Measurements from ENCODE around the gene ASIC1. TPM values are rescaled to one million over a fixed set of nuclear protein-coding genes. Genes with fewer than 3 reads are reported as not detected.
A peak's percentile ranks its signal among the peaks of the same experiment; 100 is the strongest.
"Not testable (repeated sequence)": the region's sequence is repeated elsewhere in the genome, so short reads cannot be mapped to it uniquely, and the experiment has no call there.

Gene ASIC1
- total RNA-seq, 2 experiments from 2014 or later = 10.8 TPM

DNA sequence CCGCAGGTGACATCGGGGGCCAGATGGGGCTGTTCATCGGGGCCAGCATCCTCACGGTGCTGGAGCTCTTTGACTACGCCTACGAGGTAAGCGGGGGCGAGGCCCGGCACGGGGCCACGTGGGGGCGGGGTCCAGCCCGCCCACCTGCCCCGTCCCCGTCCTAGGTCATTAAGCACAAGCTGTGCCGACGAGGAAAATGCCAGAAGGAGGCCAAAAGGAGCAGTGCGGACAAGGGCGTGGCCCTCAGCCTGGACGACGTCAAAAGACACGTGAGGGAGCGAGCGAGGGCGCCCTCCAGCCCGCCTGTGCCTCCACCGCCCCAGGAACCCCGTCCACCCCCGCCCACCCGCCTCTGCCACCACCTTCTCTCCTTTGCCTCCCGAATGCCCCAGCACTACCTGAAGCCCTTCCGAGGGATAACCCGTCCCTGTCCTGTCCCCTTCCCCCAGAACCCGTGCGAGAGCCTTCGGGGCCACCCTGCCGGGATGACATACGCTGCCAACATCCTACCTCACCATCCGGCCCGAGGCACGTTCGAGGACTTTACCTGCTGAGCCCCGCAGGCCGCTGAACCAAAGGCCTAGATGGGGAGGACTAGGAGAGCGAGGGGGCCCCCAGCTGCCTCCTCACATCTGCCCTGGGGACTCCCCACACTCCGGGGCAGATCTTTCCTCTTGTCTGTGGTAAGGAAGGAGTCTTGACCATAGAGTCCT lies 23.9 kb downstream of the ASIC1 start:
- Mint-ChIP-seq H3K36me3 (peaks cover 6% of the 10 kb centered on the region), H3K4me3 (no peak overlapping the region), H3K4me1 (peaks cover 15% of the 10 kb centered on the region), H3K9me3 (no peaks in the 10 kb centered on the region), H3K27ac (no peak overlapping the region), H3K27me3 (no peaks in the 10 kb centered on the region)
- DNase-seq = no peak

DNA sequence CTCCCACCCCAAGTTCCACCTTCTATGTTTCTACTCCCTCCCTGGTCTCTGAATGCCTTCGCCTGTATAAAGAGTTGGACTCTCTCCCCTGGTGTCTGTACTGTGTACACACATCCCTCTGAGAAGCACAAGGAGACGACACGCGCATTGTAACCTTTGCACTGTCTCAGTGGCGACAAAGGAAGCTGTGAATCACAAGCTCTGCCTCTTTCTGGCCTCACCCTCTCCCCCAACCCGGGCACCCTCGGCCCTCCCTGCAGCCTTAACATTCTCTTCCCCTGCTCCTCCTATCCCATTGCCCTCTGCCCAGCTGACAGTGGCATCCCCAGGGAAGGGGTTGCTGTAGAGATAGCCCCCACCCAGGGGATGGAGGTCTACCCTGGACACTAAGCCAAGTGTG lies 25.2 kb downstream of the ASIC1 start:
- H3K4me1 Mint-ChIP-seq = peaks cover 25% of the 10 kb centered on the region

DNA sequence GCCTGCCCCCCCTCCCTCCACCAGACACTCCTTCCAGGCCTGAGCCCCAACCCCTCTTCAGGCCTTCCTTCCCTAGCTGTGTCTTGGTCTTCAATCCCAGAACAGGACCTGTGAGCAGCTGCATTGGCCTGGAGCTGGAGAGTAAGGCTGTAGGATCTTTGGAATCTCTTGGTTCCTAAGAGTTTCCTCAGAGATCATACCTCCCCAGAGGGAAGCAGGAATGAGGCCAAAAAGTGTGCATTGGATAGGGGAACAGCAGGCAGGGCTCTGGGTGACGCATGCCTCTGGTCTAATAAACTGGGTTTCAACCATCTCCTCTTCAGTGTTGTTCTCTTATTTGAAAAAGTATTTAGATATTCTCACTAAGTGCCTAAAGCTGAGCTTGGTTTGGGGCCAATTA lies 25.9 kb downstream of the ASIC1 start:
- H3K9me3 Mint-ChIP-seq = no peaks in the 10 kb centered on the region
- no peak for DNase-seq

More for the DNA sequence above, 25.2 kb downstream of the ASIC1 start:
- Mint-ChIP-seq H3K4me3 (no peak overlapping the region), H3K27me3 (no peaks in the 10 kb centered on the region), H3K27ac (no peak overlapping the region), H3K9me3 (no peaks in the 10 kb centered on the region), H3K36me3 (peaks cover 7% of the 10 kb centered on the region)
- no peak for DNase-seq

DNA sequence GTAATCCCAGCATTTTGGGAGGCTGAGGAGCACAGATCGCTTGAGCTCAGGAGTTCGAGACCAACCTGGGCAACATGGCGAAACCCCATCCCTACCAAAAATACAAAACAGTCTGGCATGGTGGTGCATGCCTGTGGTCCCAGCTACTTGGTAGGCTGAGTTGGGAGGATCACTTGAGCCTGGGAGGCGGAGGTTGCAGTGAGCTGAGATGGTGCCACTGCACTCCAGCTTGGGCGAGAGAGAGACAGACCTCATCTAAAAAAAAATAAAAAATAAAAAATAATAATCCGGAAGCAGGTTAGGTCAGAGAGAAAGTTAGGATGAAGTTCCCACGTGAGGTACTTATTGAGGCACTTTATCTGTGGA lies 27.0 kb downstream of the ASIC1 start:
- Mint-ChIP-seq H3K4me3 (peak overlapping the region; percentile 84), H3K4me1 (peaks cover 38% of the 10 kb centered on the region), H3K27ac (peak overlapping the region; percentile 91)
- not testable (repeated sequence) for DNase-seq, H3K36me3 Mint-ChIP-seq, H3K27me3 Mint-ChIP-seq, H3K9me3 Mint-ChIP-seq

More for the DNA sequence above, 25.9 kb downstream of the ASIC1 start:
- peaks cover 7% of the 10 kb centered on the region for H3K36me3 Mint-ChIP-seq
- no peaks in the 10 kb centered on the region for H3K27me3 Mint-ChIP-seq
- H3K27ac Mint-ChIP-seq = peak overlapping the region; percentile 88
- peaks cover 31% of the 10 kb centered on the region for H3K4me1 Mint-ChIP-seq
- peak overlapping the region; percentile 77 for H3K4me3 Mint-ChIP-seq

DNA sequence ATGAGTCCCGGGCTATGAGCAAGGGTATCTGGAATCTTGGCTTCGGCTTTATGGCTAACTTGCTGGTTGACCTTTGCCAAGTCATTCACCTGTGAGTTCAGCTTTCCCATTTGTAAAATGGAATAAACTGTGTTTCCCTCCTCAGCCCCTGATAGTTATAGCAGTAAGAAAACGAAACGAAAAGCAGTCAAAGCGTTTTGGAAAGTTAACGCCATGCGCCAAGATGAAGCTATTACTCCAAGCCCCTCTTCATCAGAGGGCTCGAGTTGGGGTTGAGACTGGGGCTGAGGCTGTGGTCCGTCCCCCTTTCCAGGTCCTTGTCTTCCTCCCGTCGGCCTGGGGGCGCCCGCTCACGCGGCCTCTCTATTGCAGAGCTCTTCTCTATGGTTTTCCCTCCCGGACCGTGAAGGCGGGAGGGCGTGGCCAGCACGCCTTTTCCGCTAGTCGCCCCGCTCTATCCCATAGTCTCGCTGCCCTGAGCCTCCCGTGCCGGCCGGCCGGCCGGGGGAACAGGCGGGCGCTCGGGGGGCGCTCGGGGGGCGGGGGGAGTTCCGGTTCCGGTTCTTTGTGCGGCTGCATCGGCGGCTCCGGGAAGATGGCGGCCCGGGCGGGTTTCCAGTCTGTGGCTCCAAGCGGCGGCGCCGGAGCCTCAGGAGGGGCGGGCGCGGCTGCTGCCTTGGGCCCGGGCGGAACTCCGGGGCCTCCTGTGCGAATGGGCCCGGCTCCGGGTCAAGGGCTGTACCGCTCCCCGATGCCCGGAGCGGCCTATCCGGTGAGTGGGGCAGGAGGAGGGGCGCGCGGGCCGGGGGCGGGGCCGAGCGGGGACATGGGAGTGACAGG lies 27.6 kb downstream of the ASIC1 start, which contains the start of gene SMARCD1:
Gene SMARCD1 (plus strand): TSS at position 568 of the 840 bp plus-strand sequence. CDS start 28 bp downstream, at position 596.
- Mint-ChIP-seq H3K27me3 (no peaks in the 10 kb centered on the region), H3K9me3 (no peaks in the 10 kb centered on the region), H3K27ac (peak within 1 kb of the TSS; percentile 91), H3K4me1 (peaks cover 38% of the 10 kb centered on the region), H3K4me3 (peak within 1 kb of the TSS; percentile 84), H3K36me3 (peaks cover 4% of the 10 kb centered on the region)
- DNase-seq = peak; percentile 86

DNA sequence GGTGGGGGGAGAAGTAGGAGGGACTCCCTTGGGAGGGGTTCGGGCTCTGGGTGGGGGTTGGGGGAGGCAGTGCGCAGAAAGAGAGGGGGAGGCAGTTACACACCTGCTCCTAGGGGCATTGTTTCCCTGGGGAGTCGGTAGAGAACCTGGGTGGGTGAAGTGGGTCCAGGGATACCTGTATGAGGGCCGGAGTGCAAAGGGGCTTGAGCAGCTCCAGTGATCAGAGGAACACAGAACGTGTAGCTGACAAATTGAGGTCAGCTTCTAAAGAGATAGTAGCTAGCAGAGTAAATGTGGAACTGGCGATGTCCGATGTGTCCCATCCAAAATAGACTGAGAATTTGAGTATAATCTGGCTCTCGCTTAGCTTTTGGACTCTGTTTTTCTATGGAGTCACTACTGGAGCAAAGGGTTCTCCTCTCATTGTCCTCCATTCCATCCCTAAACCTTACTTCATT lies 28.2 kb downstream of the ASIC1 start:
- Mint-ChIP-seq H3K36me3 (peaks cover 4% of the 10 kb centered on the region), H3K27ac (peak overlapping the region; percentile 91), H3K9me3 (no peaks in the 10 kb centered on the region), H3K4me3 (peak overlapping the region; percentile 84), H3K27me3 (no peaks in the 10 kb centered on the region), H3K4me1 (peaks cover 39% of the 10 kb centered on the region)
- no peak for DNase-seq

DNA sequence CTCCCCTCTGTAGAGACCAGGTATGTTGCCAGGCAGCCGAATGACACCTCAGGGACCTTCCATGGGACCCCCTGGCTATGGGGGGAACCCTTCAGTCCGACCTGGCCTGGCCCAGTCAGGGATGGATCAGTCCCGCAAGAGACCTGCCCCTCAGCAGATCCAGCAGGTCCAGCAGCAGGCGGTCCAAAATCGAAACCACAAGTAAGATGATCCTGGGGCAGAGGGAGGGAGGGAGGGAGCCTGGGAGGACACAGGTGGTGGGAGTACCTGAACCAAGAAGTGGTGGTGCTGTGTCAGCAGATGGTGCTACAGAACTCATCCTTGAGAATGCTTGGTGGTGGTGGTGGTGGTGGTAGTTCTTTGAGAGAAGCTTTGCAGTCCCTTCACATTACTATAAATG lies 28.8 kb downstream of the ASIC1 start:
- DNase-seq = no peak
- H3K27me3 Mint-ChIP-seq = no peaks in the 10 kb centered on the region

DNA sequence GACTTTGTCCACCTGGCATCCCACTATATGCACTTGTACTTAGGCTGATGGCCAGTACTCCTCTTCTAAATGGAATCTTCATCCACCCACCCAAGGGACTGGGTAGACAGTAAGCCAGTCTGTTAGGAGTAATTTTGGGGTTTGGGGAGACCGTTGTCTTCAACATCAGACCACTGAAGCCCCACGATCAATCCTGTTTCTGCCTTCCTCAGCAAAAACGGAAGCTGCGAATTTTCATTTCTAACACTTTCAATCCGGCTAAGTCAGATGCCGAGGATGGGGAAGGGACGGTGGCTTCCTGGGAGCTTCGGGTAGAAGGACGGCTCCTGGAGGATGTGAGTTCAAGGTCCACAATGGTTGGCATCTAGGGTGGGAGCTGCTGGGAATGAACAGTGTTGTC lies 29.8 kb downstream of the ASIC1 start:
- Mint-ChIP-seq H3K4me1 (peaks cover 38% of the 10 kb centered on the region), H3K4me3 (no peak overlapping the region)

More for the DNA sequence above, 28.8 kb downstream of the ASIC1 start:
- Mint-ChIP-seq H3K4me3 (peak overlapping the region; percentile 84), H3K36me3 (peaks cover 6% of the 10 kb centered on the region), H3K27ac (peak overlapping the region; percentile 91), H3K9me3 (no peaks in the 10 kb centered on the region), H3K4me1 (peaks cover 39% of the 10 kb centered on the region)

DNA sequence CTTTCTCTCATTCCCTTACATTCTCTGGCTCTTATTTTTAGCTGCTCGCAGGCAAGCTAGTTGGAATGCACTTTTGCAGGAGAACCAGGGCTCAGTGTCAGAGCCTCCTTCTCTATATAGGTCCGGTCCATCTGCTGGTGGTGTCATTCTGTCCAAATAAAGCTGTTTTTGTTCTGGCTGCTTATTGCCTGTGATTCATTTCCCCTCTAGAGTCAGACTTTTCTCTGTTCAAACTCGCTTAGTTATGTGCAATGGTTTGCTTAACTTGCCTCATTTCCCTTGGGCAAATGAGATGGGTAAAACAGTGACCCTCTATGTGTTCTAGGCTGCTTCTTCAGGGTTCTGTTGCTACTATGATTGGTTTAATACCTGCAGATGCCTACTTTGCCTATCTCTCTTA lies 30.6 kb downstream of the ASIC1 start:
- H3K36me3 Mint-ChIP-seq = peaks cover 10% of the 10 kb centered on the region
- no peak for DNase-seq
- H3K4me1 Mint-ChIP-seq = peaks cover 35% of the 10 kb centered on the region
- H3K27me3 Mint-ChIP-seq = no peaks in the 10 kb centered on the region
- peak overlapping the region; percentile 27 for H3K27ac Mint-ChIP-seq
- H3K9me3 Mint-ChIP-seq = no peaks in the 10 kb centered on the region
- no peak overlapping the region for H3K4me3 Mint-ChIP-seq

More for the DNA sequence above, 29.8 kb downstream of the ASIC1 start:
- Mint-ChIP-seq H3K9me3 (no peaks in the 10 kb centered on the region), H3K36me3 (peaks cover 10% of the 10 kb centered on the region), H3K27ac (no peak overlapping the region), H3K27me3 (no peaks in the 10 kb centered on the region)
- DNase-seq = no peak

DNA sequence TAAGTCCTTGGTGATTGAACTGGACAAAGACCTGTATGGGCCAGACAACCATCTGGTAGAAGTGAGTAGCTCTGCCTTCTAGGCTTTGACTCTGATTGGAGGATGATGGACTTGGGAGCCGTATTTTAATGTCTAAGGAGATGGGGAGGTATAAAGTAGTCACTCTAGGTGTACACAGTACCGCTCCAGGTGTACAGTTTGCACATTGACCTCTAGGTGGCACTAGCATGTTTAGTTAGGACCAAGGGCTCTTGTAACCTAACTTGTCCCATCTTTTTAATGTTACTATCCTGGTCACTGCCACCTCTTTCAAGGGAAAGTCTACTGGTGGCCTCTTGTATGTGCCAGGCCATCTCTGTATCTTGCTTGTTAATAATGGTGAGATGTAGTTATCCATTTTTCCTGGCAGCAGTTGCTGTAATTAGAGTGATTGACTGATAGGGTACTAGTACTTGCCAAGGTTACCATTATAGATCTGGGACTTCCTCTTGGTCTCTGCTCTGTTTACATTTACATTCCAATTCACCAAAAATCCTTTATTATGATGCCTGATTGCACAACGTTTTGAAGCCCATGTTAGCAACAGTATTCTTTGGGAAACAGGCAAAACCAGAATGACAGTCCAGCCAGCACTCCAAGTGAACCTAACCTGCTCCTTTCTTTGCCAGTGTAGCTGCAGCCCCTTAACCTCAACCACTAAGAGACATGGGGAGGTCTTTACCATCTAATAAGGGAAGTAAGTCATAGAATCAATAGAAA lies 31.4 kb downstream of the ASIC1 start:
- Mint-ChIP-seq H3K9me3 (no peaks in the 10 kb centered on the region), H3K27ac (no peak overlapping the region), H3K36me3 (peaks cover 8% of the 10 kb centered on the region), H3K4me3 (no peak overlapping the region), H3K27me3 (no peaks in the 10 kb centered on the region), H3K4me1 (peaks cover 32% of the 10 kb centered on the region)
- DNase-seq = peak; percentile 36

DNA sequence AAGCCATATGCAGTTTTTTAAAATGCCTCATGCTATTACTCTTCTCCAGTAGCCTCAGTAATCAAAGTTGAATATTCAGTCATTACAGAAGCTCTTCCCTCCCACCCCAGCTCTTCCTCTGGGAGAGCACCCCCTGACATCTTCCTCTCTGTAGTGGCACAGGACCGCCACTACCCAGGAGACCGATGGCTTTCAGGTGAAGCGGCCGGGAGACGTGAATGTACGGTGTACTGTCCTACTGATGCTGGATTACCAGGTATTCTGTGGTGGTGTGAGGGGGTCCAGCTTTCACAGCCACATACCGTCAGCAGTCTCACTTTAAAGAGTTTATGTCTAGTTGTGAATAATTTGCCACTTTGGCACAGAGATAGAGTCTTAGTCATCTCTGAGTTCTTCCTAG lies 32.3 kb downstream of the ASIC1 start:
- H3K36me3 Mint-ChIP-seq = peaks cover 9% of the 10 kb centered on the region

DNA sequence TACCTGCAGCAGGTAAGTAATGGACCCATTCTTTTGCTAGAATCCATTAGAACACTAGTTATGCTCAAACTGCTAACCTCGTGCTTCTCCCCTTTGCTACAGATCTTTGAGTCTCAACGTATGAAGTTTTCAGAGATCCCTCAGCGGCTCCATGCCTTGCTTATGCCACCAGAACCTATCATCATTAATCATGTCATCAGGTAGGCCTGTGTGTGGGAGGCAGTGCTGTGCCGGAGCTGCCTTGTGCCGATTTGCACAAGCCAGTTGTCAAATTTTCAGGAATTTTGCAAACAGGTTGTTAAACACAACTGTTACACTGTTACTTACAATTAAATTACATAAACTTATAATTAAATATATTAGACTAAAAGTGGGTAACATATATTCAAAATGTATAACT lies 33.0 kb downstream of the ASIC1 start:
- H3K4me3 Mint-ChIP-seq = no peak overlapping the region
- H3K36me3 Mint-ChIP-seq = peaks cover 14% of the 10 kb centered on the region
- no peaks in the 10 kb centered on the region for H3K27me3 Mint-ChIP-seq
- H3K9me3 Mint-ChIP-seq = no peaks in the 10 kb centered on the region
- H3K4me1 Mint-ChIP-seq = peaks cover 31% of the 10 kb centered on the region
- no peak overlapping the region for H3K27ac Mint-ChIP-seq
- no peak for DNase-seq

More for the DNA sequence above, 32.3 kb downstream of the ASIC1 start:
- no peak overlapping the region for H3K27ac Mint-ChIP-seq
- peaks cover 31% of the 10 kb centered on the region for H3K4me1 Mint-ChIP-seq
- no peak for DNase-seq
- no peak overlapping the region for H3K4me3 Mint-ChIP-seq
- H3K9me3 Mint-ChIP-seq = no peaks in the 10 kb centered on the region
- no peaks in the 10 kb centered on the region for H3K27me3 Mint-ChIP-seq

DNA sequence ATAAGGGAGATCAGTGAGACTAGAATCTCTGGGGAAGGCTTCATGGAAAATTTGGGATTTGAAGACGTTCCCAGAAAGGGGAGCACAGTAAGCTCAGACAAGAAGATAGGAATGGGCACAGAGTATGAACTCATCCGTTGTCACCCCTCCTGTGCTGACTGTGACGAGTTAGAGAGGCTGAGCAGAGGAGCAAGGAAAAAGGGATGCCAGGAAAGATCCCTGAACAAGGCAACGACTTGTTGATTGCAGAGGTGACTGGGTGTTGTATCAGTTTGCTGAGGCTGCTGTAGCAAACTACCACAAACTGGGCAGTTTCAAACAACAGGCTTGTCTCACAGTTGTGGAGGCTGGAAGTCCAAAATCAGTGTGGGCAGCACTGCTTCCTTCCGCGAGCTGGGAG lies 40.6 kb downstream of the ASIC1 start:
- H3K27ac Mint-ChIP-seq = no peak overlapping the region

DNA sequence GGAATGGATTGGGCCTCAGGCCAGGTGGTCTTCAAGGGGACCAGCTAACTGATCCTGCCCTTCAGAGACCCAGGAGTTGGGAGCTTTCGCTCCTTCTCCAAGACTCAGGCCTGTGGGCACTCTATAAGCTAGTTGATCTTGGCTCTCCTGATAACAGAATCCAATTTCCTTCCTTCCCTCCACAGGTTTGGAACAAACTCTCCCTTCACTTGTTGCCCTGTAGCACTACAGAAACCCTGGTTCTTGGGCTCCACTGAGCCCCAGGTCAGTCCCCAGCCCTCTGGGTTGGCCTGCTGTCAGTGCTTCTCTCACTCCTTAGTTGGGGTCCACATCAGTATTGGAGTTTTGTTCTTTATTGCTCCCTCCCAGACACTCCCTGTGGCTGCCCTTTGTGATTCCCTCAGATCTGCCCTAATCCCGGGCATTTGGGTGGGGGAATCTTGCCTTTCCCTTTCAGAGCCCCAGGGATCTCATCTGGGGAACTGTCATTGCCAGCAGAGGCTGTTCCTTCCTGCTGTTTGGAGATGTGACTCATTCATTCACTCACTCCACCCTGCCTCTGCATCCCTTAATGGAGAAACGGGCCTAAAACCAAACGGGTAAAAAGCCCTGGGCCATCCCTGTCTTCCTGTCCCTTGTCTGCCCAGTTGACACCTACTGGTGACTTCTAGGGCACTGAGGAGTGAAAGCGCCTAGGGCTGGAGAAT lies 42.1 kb downstream of the ASIC1 start:
- Mint-ChIP-seq H3K27me3 (no peaks in the 10 kb centered on the region), H3K4me3 (no peak overlapping the region), H3K4me1 (peaks cover 3% of the 10 kb centered on the region), H3K9me3 (no peaks in the 10 kb centered on the region), H3K27ac (peak overlapping the region; percentile 23), H3K36me3 (peaks cover 24% of the 10 kb centered on the region)
- no peak for DNase-seq

More for the DNA sequence above, 40.6 kb downstream of the ASIC1 start:
- Mint-ChIP-seq H3K4me3 (no peak overlapping the region), H3K36me3 (peaks cover 24% of the 10 kb centered on the region), H3K27me3 (no peaks in the 10 kb centered on the region), H3K9me3 (no peaks in the 10 kb centered on the region), H3K4me1 (no peaks in the 10 kb centered on the region)
- DNase-seq = no peak
